Natural killer cell (primary cell): ENCODE data around the gene BMERB1. TPM values are rescaled to one million over a fixed set of nuclear protein-coding genes. Genes with fewer than 3 reads are reported as not detected.
"Not testable (repeated sequence)": the region's sequence is repeated elsewhere in the genome, so short reads cannot be mapped to it uniquely, and the experiment has no call there.

Source experiments
- ATAC-seq, 3 donors: fragments of 150-1000 bp in 2 of 3; fragments of 200-7000 bp in 1 of 3; cut with Tn5 transposase; 1 replicate in 1 of 3; 2 replicates in 2 of 3; pipeline ENCODE4 v1.10.0; 2021; ENCODE audit warnings: mild to moderate bottlenecking in 2 of 3, moderate library complexity in 2 of 3
- DNase-seq, 2 donors: peaks; one replicate each; pipeline versions ENCODE4 v3.0.0 to v3.0.0-alpha.2; 2013 to 2021; ENCODE audit warnings: mixed read lengths in 1 of 2
- H3K27ac ChIP-seq: one replicate; pipeline ENCODE4 v1.5.1; 2013; ENCODE audit warnings: mild to moderate bottlenecking, low read length
- H3K27me3 ChIP-seq: one replicate; pipeline ENCODE4 v1.6.1; 2013; ENCODE audit warnings: low read length; ENCODE audit not compliant: control insufficient read depth, insufficient read depth
- H3K36me3 ChIP-seq: one replicate; pipeline ENCODE4 v1.6.1; 2013; ENCODE audit warnings: low read length; ENCODE audit not compliant: control insufficient read depth, insufficient read depth
- H3K4me1 ChIP-seq: one replicate; pipeline ENCODE4 v1.6.1; 2013; ENCODE audit warnings: low read length; ENCODE audit not compliant: control insufficient read depth, insufficient read depth
- H3K4me3 ChIP-seq: one replicate; pipeline ENCODE4 v1.5.1; 2013; ENCODE audit warnings: low read length
- H3K9me3 ChIP-seq: one replicate; pipeline ENCODE4 v1.6.1; 2013; ENCODE audit warnings: low read length; ENCODE audit not compliant: control insufficient read depth, insufficient read depth
- H3K27ac Mint-ChIP-seq, 2 donors: one replicate each; pipeline ENCODE4 v1.8.0; 2022; ENCODE audit warnings: mild to moderate bottlenecking in 2 of 2, mixed read lengths in 2 of 2, moderate library complexity in 1 of 2
- H3K27me3 Mint-ChIP-seq, 2 donors: one replicate each; pipeline ENCODE4 v1.8.0; 2022; ENCODE audit warnings: low read depth in 2 of 2, mixed read lengths in 2 of 2
- H3K36me3 Mint-ChIP-seq: one replicate; pipeline ENCODE4 v1.8.0; 2022; ENCODE audit warnings: mixed read lengths
- H3K4me1 Mint-ChIP-seq, 2 donors: one replicate each; pipeline ENCODE4 v1.8.0; 2022; ENCODE audit warnings: mixed read lengths in 2 of 2
- H3K4me3 Mint-ChIP-seq: one replicate; pipeline ENCODE4 v1.8.0; 2022; ENCODE audit warnings: mild to moderate bottlenecking, moderate library complexity, mixed read lengths
- H3K9me3 Mint-ChIP-seq, 2 donors: one replicate each; pipeline ENCODE4 v1.8.0; 2022; ENCODE audit warnings: mixed read lengths in 2 of 2
- WGBS: methylation state at CpG from one replicate; pipeline ENCODE4 v1.1.7; 2013; ENCODE audit warnings: missing lambda C conversion rate; ENCODE audit not compliant: insufficient coverage; 5-methylcytosine and 5-hydroxymethylcytosine counted together
- intact Hi-C: fragments of 100-400 bp; cut with micrococcal nuclease; formaldehyde crosslinking; loops from one replicate; pipeline ENCODE4 v1.14.2; 2022
- total RNA-seq, 4 donors: library from RNA; stranded (reverse); fragments of 120-200 nt in 1 of 4; gene quantifications; one replicate each; pipeline versions ENCODE4 v1.2.3 to v1.2.4, GENCODE V29; 2013 to 2022
- TF ChIP-seq, protein P1 (sequence below): fragments of 200-600 bp; IDR thresholded peaks from one replicate; pipeline ENCODE4 v1.8.0; 2022; ENCODE audit warnings: antibody characterized with exemption

Gene BMERB1
- total RNA-seq, 3 donors from 2014 or later (not counting 1 experiment from before 2014, with no cell fraction given) = 3.7 to 6.7 (median 4.5) TPM

DNA sequence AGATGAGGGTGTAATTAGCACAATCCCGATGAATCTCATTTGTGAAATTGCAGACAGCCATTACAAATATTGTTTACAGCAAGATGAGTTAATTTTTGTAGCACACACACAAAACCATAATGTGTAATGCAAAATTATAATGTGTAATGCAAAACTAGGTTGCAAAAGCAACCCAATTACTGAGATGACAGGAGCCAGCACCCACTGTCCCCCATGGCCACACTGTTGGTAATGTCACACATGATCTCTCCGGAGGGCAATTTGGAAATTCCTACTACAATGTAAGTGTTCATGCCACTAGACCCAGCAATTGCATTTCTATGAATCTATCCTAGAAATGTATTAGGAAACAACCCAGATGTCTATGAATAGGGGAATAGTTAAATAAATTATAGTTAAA, 131.7 kb downstream of the BMERB1 start:
- no peaks in the 10 kb centered on the region for H3K27me3 Mint-ChIP-seq
- TF ChIP-seq, protein P1, sequence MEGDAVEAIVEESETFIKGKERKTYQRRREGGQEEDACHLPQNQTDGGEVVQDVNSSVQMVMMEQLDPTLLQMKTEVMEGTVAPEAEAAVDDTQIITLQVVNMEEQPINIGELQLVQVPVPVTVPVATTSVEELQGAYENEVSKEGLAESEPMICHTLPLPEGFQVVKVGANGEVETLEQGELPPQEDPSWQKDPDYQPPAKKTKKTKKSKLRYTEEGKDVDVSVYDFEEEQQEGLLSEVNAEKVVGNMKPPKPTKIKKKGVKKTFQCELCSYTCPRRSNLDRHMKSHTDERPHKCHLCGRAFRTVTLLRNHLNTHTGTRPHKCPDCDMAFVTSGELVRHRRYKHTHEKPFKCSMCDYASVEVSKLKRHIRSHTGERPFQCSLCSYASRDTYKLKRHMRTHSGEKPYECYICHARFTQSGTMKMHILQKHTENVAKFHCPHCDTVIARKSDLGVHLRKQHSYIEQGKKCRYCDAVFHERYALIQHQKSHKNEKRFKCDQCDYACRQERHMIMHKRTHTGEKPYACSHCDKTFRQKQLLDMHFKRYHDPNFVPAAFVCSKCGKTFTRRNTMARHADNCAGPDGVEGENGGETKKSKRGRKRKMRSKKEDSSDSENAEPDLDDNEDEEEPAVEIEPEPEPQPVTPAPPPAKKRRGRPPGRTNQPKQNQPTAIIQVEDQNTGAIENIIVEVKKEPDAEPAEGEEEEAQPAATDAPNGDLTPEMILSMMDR = no peak
- Histone ChIP-seq H3K9me3 (peaks cover 3% of the 10 kb centered on the region), H3K27ac (no peak overlapping the region), H3K4me1 (peaks cover 2% of the 10 kb centered on the region), H3K36me3 (no peaks in the 10 kb centered on the region), H3K27me3 (no peaks in the 10 kb centered on the region), H3K4me3 (no peak overlapping the region)
- no peak for DNase-seq
- WGBS = 100% methylated on average over 1 of the region's 2 CpGs
- H3K27ac Mint-ChIP-seq = no peak overlapping the region
- H3K36me3 Mint-ChIP-seq = no peaks in the 10 kb centered on the region
- H3K4me1 Mint-ChIP-seq = peaks cover 9% of the 10 kb centered on the region in 2 donors
- no peaks in the 10 kb centered on the region for H3K9me3 Mint-ChIP-seq
- no peak overlapping the region for H3K4me3 Mint-ChIP-seq
- no peak for ATAC-seq
- intact Hi-C loops = no loop called here

GRCh38 chr16:15567823-15568222, 133.4 kb downstream of the BMERB1 start:
- no peaks in the 10 kb centered on the region for H3K27me3 Mint-ChIP-seq
- H3K27ac ChIP-seq = no peak overlapping the region
- H3K36me3 Mint-ChIP-seq = no peaks in the 10 kb centered on the region
- H3K27ac Mint-ChIP-seq = no peak overlapping the region
- H3K27me3 ChIP-seq = no peaks in the 10 kb centered on the region
- peaks cover 3% of the 10 kb centered on the region for H3K9me3 ChIP-seq
- H3K4me3 Mint-ChIP-seq = no peak overlapping the region
- 97% methylated on average over 5 of the region's 5 CpGs for WGBS
- no peak for ATAC-seq
- TF ChIP-seq, protein P1 = no peak
- H3K4me1 Mint-ChIP-seq = peaks cover 14 to 16% of the 10 kb centered on the region in 2 donors
- intact Hi-C loops = no loop called here
- no peak overlapping the region for H3K4me3 ChIP-seq
- H3K9me3 Mint-ChIP-seq = no peaks in the 10 kb centered on the region
- DNase-seq = no peak
- H3K4me1 ChIP-seq = peaks cover 2% of the 10 kb centered on the region
- H3K36me3 ChIP-seq = no peaks in the 10 kb centered on the region

DNA sequence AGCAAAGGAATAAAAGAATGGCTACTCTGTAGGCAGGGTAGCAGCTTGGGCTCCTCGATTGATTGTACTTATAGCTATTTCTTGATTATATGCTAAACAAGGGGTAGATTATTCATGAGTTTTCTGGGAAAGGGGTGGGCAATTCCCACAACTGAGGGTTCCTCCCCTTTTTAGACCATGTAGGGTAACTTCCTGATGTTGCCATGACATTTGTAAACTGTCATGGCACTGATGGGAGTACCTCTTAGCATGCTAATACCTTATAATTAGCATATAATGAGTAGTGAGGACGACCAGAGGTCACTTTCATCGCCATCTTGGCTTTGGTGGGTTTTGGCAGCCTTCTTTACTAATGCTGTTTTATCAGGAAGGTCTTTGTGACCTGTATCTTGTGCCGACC, 136.3 kb downstream of the BMERB1 start:
- H3K4me3 ChIP-seq, H3K9me3 ChIP-seq, ATAC-seq, H3K36me3 Mint-ChIP-seq, H3K27me3 Mint-ChIP-seq, H3K27me3 ChIP-seq, H3K4me1 ChIP-seq, intact Hi-C loops, H3K27ac Mint-ChIP-seq, DNase-seq, H3K9me3 Mint-ChIP-seq, H3K36me3 ChIP-seq, H3K27ac ChIP-seq, H3K4me3 Mint-ChIP-seq: not testable (repeated sequence)
- H3K4me1 Mint-ChIP-seq = peaks cover 4 to 13% of the 10 kb centered on the region in 2 donors
- 94% methylated on average over 4 of the region's 4 CpGs for whole genome bisulfite sequencing

GRCh38 chr16:15571557-15571956, 137.2 kb downstream of the BMERB1 start:
- Mint-ChIP-seq H3K4me1 (peaks cover 4 to 15% of the 10 kb centered on the region in 2 donors), H3K27ac (peak overlapping the region in 1 of 2 donors; percentile 35), H3K36me3 (no peaks in the 10 kb centered on the region), H3K9me3 (no peaks in the 10 kb centered on the region), H3K4me3 (no peak overlapping the region), H3K27me3 (no peaks in the 10 kb centered on the region)
- Histone ChIP-seq H3K27me3 (no peaks in the 10 kb centered on the region), H3K27ac (no peak overlapping the region), H3K4me3 (no peak overlapping the region), H3K9me3 (no peaks in the 10 kb centered on the region), H3K4me1 (no peaks in the 10 kb centered on the region), H3K36me3 (no peaks in the 10 kb centered on the region)
- ATAC-seq (no peak), DNase-seq (no peak)
- intact Hi-C loops = no loop called here
- WGBS = 50% methylated on average over 5 of the region's 6 CpGs
- TF ChIP-seq, protein P1 = no peak
